Measurements from ENCODE around the gene SELENOS.

SELENOS gene

DNA sequence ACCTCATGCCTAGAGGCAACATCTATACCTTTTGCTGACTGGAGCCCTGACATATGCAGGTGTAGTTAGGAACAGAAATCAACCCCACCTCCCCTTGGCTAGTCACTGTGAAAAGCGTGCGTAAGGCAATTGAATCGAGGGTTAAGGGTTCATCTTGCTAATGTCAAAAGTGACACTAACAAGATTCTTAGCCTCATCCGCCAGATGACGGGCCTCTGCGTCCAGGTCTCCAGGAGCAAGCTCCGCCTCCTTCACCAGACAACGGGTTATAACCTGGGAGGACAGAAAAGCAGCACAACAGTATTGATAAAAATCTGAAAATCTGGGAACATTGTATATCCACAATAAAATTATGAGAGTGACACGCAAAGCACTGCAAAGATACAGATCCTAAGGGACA lies 4.7 kb downstream of the SELENOS start:
- TF ChIP-seq GABPA (IDR thresholded peaks at IDR 0.05; ENCODE audit: low read depth) (no peak), POLR2AphosphoS5 (IDR thresholded peaks at IDR 0.05; ENCODE audit: low read depth) (no peak), CTCF (IDR thresholded peaks at IDR 0.05; ENCODE audit: insufficient read depth, low read length) (no peak)
- no peaks in the 10 kb centered on the region for H3K27me3 ChIP-seq (ENCODE audit: insufficient read depth, poor library complexity, severe bottlenecking)
- H3K27ac ChIP-seq (replicated peaks): no peak overlapping the region
- H3K4me3 ChIP-seq (replicated peaks; ENCODE audit: insufficient read depth, low read length): no peak overlapping the region
- no peak for DNase-seq (ENCODE audit: low read depth in 1 of 2, low spot score in 1 of 2)

DNA sequence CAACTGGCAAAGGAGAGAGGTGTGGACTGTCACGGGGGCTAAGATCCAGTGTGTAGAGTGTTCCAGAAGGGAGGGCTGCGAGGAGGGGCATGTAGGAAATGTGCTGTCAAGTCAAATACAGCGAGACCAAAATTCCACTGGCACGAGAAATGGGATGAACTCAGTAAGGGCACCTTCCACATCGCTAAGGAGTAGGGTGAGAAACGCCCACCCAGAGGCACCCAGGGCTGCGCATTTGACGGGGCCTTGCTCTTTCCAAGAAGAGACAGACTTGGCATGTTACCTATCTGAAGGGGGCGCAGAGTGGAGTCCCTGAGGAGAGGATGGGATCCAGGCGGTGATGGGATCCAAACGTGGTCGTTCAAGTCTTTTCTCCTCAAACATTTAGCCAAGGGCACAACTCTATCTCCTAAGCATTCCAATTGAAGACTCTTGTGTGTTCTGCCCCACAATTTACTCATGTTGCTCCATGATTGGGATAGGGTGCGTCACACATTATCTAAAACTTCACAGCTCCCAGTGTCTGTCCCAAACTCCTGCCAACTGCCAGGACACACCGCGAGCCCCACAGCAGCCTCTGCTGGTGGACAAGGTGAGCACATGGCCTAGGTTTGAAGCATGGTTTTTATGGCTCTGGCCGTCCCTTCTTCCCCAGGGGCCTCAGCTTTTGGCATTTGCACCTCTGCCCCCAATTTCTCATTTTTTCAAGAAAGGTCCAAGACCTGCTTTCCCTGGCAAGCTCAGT lies 7.6 kb downstream of the SELENOS start:
- DNase-seq (ENCODE audit: low read depth in 1 of 2, low spot score in 1 of 2): no peak
- Histone ChIP-seq H3K27me3 (ENCODE audit: insufficient read depth, poor library complexity, severe bottlenecking) (no peaks in the 10 kb centered on the region), H3K4me3 (replicated peaks; ENCODE audit: insufficient read depth, low read length) (no peak overlapping the region), H3K27ac (replicated peaks) (no peak overlapping the region)
- TF ChIP-seq REST (IDR thresholded peaks at IDR 0.05; ENCODE audit: insufficient replicate concordance, low read depth): no peak
- peak; percentile 14 for TF ChIP-seq CTCF (IDR thresholded peaks at IDR 0.05; ENCODE audit: insufficient read depth, low read length)
- no peak for TF ChIP-seq POLR2AphosphoS5 (IDR thresholded peaks at IDR 0.05; ENCODE audit: low read depth)
- no peak for TF ChIP-seq GABPA (IDR thresholded peaks at IDR 0.05; ENCODE audit: low read depth)
- TF ChIP-seq SPI1 (IDR thresholded peaks at IDR 0.05; ENCODE audit: borderline replicate concordance, low read depth): no peak

- TF ChIP-seq REST (IDR thresholded peaks at IDR 0.05; ENCODE audit: insufficient replicate concordance, low read depth) (no peak), GABPA (IDR thresholded peaks at IDR 0.05; ENCODE audit: low read depth) (no peak), CTCF (IDR thresholded peaks at IDR 0.05; ENCODE audit: insufficient read depth, low read length) (no peak), POLR2AphosphoS5 (IDR thresholded peaks at IDR 0.05; ENCODE audit: low read depth) (no peak), SPI1 (IDR thresholded peaks at IDR 0.05; ENCODE audit: borderline replicate concordance, low read depth) (no peak)
- H3K27ac ChIP-seq (replicated peaks): no peak overlapping the region
- DNase-seq (ENCODE audit: low read depth in 1 of 2, low spot score in 1 of 2): no peak
- H3K27me3 ChIP-seq (ENCODE audit: insufficient read depth, poor library complexity, severe bottlenecking): no peaks in the 10 kb centered on the region
- H3K4me3 ChIP-seq (replicated peaks; ENCODE audit: insufficient read depth, low read length): no peak overlapping the region
These were observed 9.8 kb downstream of the SELENOS start for GRCh38 chr15:101267320-101268104.

Measured in HL-60 (cell line).